NB4 (cell line): ENCODE measurements around the gene ARID2.

Experiments
- CTCF ChIP-seq: IDR thresholded peaks from one replicate; pipeline ENCODE4 v1.5.1; 2012; ENCODE audit warnings: low read depth, low read length
- MAX ChIP-seq: IDR thresholded peaks from 2 replicates; pipeline ENCODE4 v1.6.1; 2011; ENCODE audit warnings: low read depth, low read length
- MYC ChIP-seq: IDR thresholded peaks from 2 replicates; pipeline ENCODE4 v1.6.1; 2011; ENCODE audit warnings: low read depth, low read length
- POLR2A ChIP-seq: IDR thresholded peaks from 2 replicates; pipeline ENCODE4 v1.6.1; 2011; ENCODE audit warnings: mild to moderate bottlenecking; ENCODE audit not compliant: insufficient read length; ENCODE audit errors: extremely low read depth

- no peak for TF ChIP-seq MYC
- TF ChIP-seq CTCF: no peak
- TF ChIP-seq POLR2A: no peak
- TF ChIP-seq MAX: no peak
These were observed 205.4 kb downstream of the ARID2 start for GRCh38 chr12:45934956-45935355.
